ENCODE results near the gene EEF1AKMT3. TPM values are rescaled to one million over a fixed set of nuclear protein-coding genes. Genes with fewer than 3 reads are reported as not detected.

The EEF1AKMT3 gene
- 1 to 10 TPM; 1.1 to 2.6 (median 1.6) TPM for total RNA-seq
- polyA plus RNA-seq, result 1 to 10 TPM; 1.1 to 1.2 TPM
- long read RNA-seq, donor 1, partial matches to known transcripts, result 0 of 2 reads
- long read RNA-seq, donor 1, other reads (novel, unspliced or antisense), result 0 of 2 reads
- long read RNA-seq, donor 2, partial matches to known transcripts, result 0 of 2 reads
- long read RNA-seq, donor 2, other reads (novel, unspliced or antisense), result 1 of 2 reads
- long read RNA-seq, donor 3, partial matches to known transcripts, result 0 of 4 reads
- long read RNA-seq, donor 3, other reads (novel, unspliced or antisense), result 2 of 4 reads

- intact Hi-C loops (cut with DNase I), result no loop called here
- DNase-seq (peak; percentile 66 to 73), ATAC-seq (peak; percentile 68 to 80 (median 74))
- no peak for TF ChIP-seq CTCF (IDR thresholded peaks at IDR 0.05)
- WGBS, 2 donors, result 2% methylated on average over 67 of the region's 67 CpGs
- Histone ChIP-seq H3K4me3 (peak within 1 kb of the TSS; percentile 68 to 92 (median 78)), H3K27ac (peak within 1 kb of the TSS; percentile 47 to 94 (median 89)), H3K27me3 (peaks cover 0 to 2% (median 0%) of the 10 kb centered on the region in 7 donors), H3K36me3 (peaks cover 0 to 46% (median 0%) of the 10 kb centered on the region in 9 donors), H3K4me1 (peaks cover 5 to 30% (median 19%) of the 10 kb centered on the region in 9 donors), H3K9me3 (no peaks in the 10 kb centered on the region)
These were observed at the start of gene EEF1AKMT3 for GRCh38 chr12:57772429-57773322. TSS of gene EEF1AKMT3 (plus strand) at chr12:57772614. CDS start at chr12:57772725, 111 bp downstream.

- intact Hi-C loops (cut with DNase I), result no loop called here
- no peak overlapping the region for H3K4me3 ChIP-seq
- peaks cover 0 to 22% (median 14%) of the 10 kb centered on the region in 9 donors for H3K4me1 ChIP-seq
- H3K9me3 ChIP-seq, result no peaks in the 10 kb centered on the region
- no peak for TF ChIP-seq CTCF (IDR thresholded peaks at IDR 0.05)
- ATAC-seq (no peak), DNase-seq (no peak)
- H3K27ac ChIP-seq, result no peak overlapping the region
- WGBS, 2 donors, result 54 to 60% methylated on average over 11 of the region's 11 CpGs
- peaks cover 0 to 13% (median 0%) of the 10 kb centered on the region in 7 donors for H3K27me3 ChIP-seq
- peaks cover 0 to 64% (median 34%) of the 10 kb centered on the region in 9 donors for H3K36me3 ChIP-seq
These were observed 49.4 kb upstream of the EEF1AKMT3 start for GRCh38 chr12:57722716-57723629.

GRCh38 chr12:57723630-57723962 lies 48.8 kb upstream of the EEF1AKMT3 start:
- no peak for DNase-seq
- WGBS, 2 donors, result 71 to 77% methylated on average over 2 of the region's 2 CpGs
- peaks cover 0 to 63% (median 27%) of the 10 kb centered on the region in 9 donors for H3K36me3 ChIP-seq
- peaks cover 0 to 24% (median 14%) of the 10 kb centered on the region in 9 donors for H3K4me1 ChIP-seq
- intact Hi-C loops (cut with DNase I), result no loop called here
- no peak overlapping the region for H3K4me3 ChIP-seq
- TF ChIP-seq CTCF (IDR thresholded peaks at IDR 0.05), result no peak
- H3K27me3 ChIP-seq, result peaks cover 0 to 13% (median 0%) of the 10 kb centered on the region in 7 donors
- no peak for ATAC-seq
- H3K27ac ChIP-seq, result no peak overlapping the region
- no peaks in the 10 kb centered on the region for H3K9me3 ChIP-seq
